HG03469 (cell line): ENCODE results near the gene PUM2.

Experiments
- ATAC-seq: cut with Tn5 transposase; IDR thresholded peaks from one replicate; pipeline ENCODE4 v1.9.1; 2021; ENCODE audit warnings: mild to moderate bottlenecking, moderate library complexity, moderate number of reproducible peaks; ENCODE audit not compliant: unreplicated experiment

PUM2 gene

DNA sequence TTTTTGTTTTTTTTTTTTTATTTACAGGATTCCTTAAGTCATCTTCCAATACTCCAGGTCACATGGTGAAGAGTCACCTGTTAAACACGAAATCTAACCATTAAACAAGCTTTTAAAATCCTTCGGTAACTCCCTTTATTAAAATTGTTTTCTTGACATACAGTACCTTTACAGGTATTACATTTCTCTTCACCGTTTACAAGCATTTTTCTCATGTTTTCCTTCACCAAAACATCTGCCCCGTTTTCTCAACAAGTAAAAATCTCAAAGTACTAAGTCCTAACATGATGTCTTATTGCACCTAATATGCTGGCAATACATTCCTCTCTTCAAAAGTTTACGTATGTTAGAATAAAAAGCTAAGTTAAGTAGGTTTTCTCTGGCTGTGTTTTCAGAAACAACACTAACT is 1.1 kb downstream of the PUM2 start:
- ATAC-seq = no peak

- no peak for ATAC-seq
Measured at GRCh38 chr2:20348542-20348941, 2.1 kb downstream of the PUM2 start.

GRCh38 chr2:20346565-20347381 is 3.9 kb downstream of the PUM2 start:
- ATAC-seq = no peak

GRCh38 chr2:20343128-20343527 is 7.5 kb downstream of the PUM2 start:
- no peak for ATAC-seq

- no peak for ATAC-seq
Measured at GRCh38 chr2:20339012-20339411, 11.6 kb downstream of the PUM2 start.

- no peak for ATAC-seq
Measured at GRCh38 chr2:20334605-20335203, 15.9 kb downstream of the PUM2 start.

- no peak for ATAC-seq
Measured at GRCh38 chr2:20333738-20334137, 16.9 kb downstream of the PUM2 start.

- ATAC-seq = no peak
Measured at GRCh38 chr2:20330192-20330591, 20.5 kb downstream of the PUM2 start.

DNA sequence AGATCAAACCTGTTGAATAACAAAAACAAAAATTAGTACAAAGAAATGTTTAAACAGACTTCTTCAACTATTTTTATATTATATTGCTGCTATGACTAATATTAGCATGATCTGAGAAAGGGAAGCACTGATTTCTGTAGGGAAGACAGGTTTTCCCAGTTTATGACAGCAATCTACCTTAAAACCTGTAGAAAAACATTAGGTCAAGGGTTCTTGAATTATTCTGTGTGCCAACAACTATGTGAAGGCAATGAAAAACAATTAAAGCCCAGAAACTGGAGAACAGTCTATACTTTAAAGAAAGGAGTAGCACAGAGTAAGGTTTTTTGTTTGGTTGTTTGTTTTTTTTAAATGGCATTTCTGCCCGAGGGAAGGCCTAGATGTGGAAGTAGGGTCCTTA is 23.3 kb downstream of the PUM2 start:
- no peak for ATAC-seq

DNA sequence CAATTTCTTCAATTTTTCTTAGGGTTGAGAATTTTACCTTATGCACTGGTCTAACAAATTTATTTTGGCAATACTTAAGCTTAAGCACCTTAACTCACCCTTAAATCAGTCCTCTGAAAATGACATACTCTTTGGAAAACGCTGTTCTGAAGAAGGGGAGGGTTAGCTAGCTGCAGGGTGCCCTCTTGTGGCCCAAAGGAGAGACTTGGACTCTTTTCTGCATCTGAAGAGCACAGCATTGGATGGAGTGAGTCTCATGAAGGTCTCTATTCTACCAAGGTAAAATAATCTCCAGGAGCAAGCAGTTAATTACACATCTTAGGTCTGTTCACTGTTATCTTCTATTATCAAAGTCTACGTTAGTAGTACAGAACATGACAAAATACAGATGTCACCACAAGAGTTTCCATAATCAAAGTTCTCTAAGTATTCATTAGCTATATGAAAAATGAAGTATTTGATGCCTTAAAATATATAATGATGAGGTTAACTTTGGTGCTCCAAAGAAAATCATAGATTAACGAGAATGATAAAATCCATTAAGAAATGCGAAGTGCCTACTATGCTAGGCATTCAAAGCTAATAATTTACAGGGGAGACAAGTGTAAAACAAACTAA is 24.4 kb downstream of the PUM2 start:
- peak; percentile 60 for ATAC-seq

DNA sequence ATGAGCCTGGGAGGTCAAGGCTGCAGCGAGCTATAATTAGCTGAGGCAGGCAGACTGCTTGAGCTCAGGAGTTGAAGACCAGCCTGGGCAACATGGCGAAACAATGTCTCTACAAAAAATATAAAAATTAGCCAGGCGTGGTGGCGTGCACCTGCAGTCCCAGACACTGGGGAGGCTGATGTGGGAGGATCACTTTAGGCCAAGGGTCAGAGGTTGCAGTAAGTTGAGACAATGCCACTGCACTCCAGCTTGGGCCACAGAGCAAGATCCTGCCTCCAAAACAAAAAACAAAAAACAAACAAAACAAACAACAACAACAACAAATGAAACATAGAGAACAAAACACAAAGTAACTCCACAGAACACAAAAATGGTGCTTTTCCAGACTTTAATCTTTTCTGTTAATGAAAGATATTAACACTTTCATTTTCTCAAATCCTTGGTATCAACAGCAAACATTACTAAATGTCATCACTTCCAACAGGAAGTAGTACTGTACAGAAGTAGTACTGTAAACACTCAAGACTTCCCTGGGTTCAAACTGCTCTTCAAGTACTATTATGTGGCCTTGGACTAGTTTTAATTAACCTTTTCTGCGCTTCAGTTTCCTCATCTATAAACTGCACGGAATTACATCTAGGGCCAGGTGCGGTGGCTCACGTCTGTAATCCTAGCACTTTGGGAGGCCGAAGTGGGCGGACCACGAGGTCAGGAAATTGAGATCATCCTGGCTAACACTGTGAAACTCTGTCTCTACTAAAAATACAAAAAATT is 27.9 kb downstream of the PUM2 start:
- ATAC-seq = no peak

DNA sequence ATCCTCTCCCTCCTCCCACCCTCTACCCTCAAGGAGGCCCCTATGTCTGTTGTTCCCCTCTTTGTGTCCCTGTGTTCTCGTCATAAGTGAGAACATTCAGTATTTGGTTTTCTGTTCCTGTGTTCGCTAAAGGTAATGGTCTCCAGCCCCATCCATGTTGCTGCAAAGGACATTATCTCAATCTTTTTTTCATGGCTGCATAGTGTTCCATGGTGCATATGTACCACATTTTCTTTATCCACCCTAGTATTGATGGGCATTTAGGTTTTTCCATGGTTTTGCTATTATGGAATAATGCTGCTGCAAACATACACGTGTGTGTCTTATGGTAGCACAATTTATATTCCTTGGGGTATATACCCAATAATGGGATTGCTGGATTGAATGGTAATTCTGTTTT is 33.0 kb downstream of the PUM2 start:
- ATAC-seq = no peak

DNA sequence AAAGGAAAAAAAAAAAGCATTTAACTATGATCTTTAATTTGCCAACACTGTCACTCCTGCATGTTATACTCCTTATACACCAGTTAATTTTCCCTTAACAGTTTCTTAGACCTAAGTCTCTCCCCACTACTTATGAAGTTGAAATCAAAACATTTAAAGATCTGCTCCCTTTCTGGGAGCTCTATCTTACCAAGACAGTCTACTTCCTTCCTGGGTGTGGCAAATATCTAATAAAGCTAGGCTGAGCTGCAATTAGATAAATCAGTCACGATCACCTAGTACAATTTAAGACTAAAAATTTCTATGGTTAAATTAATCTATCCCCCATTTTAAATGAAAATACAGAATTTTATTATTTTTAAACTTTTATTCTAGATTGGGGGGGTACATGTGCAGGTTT is 33.4 kb downstream of the PUM2 start:
- ATAC-seq = no peak

DNA sequence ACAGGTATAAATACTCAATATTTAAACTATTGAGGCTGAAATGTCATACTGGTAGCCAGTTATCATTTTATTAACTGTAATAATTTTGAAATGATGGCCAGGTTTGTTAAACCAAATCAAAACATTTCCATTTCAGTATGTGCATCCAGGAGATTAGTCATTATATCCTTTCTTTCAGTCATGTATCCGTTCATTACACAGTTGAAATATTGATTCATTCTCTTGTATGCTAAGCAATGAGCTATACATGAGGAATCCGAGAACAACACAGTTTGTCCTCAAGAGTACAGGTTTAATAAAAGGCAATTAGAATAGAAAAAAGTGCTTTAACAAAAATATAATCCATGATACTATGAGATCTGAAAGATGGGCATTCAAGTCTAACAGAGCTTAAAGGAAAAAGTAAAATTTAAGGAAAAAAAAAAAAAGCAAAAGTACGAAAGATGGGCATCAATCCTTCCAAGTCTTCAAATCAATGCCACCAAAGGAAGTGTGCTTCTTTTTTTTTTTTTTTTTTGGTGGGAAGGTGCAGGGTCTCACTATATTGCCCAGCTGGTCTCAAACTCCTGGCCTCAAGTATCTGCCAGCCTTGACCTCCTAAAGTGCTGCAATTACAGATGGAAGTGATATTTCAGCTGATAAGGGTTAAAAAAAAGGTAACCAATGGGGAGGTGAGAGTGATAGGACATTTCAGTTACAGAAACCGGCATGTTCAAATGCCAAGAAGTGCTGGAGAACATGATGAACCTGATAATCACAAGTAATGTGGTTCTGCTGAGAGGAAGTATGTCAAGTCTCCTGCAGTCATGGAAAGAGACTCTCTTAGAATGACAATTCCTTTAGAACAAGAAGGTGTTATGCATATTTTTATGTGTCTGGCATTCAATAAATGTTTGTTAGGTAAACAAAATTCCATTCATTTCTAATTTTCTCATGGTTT is 35.8 kb downstream of the PUM2 start:
- ATAC-seq = no peak

GRCh38 chr2:20313659-20314058 is 37.0 kb downstream of the PUM2 start:
- no peak for ATAC-seq

- no peak for ATAC-seq
Measured at GRCh38 chr2:20309001-20309400, 41.6 kb downstream of the PUM2 start.

DNA sequence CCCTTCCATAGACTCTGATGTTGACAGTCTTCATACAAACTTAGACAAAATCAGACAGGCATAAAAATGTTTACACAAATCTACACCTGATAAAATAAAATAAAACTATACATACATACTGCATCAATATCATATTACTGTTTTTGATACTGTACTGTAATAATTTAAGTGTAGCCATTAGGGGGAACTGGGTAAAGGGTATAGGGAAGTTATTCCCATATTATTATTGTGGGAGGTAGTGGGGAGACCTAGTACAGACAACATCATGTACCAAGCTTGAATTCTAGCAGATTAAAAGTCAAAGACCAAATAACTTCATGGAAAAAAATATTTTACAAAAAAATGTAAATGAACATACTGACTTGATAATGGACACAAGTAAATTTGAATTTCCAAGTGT is 43.3 kb downstream of the PUM2 start:
- ATAC-seq = no peak

DNA sequence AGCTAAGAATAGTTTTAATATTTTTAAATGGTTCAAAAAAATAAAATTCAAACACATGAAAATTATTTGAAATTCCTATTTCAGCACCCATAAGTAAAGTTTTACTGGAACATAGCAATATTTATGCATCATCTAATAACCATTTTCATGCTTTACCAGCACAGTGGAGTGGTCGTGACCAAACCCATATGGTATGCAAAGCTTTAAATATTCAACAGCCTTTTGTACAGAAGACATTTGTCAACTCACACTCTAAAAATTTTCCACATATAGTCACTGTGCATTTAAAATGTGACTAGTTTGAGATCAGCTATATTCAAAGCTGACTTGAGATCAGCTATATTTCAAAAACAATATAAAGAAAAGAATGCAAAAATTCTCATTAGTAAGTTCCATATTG is 46.2 kb downstream of the PUM2 start:
- no peak for ATAC-seq

GRCh38 chr2:20303966-20304365 is 46.7 kb downstream of the PUM2 start:
- no peak for ATAC-seq

GRCh38 chr2:20302019-20302418 is 48.6 kb downstream of the PUM2 start:
- no peak for ATAC-seq
